ENCODE data around the gene THSD4.

THSD4 gene

GRCh38 chr15:71248386-71248785 is 133.1 kb downstream of the THSD4 start:
- TF ChIP-seq Cebpa-rat (IDR thresholded peaks at IDR 0.05), result no peak
- no peak overlapping the region for H3K9ac ChIP-seq

GRCh38 chr15:71249986-71250385 is 134.7 kb downstream of the THSD4 start:
- H4K20me1 ChIP-seq, result no peaks in the 10 kb centered on the region
- H3K36me3 ChIP-seq, result no peaks in the 10 kb centered on the region
- H3K9ac ChIP-seq, result no peak overlapping the region
- no peak overlapping the region for H3K27ac ChIP-seq
- no peaks in the 10 kb centered on the region for H3K27me3 ChIP-seq
- H3K9me3 ChIP-seq, result no peaks in the 10 kb centered on the region
- no peak for TF ChIP-seq Cebpa-rat (IDR thresholded peaks at IDR 0.05)
- H3K4me1 ChIP-seq, result no peaks in the 10 kb centered on the region
- no peak overlapping the region for H3K4me2 ChIP-seq
- no peak overlapping the region for H3K4me3 ChIP-seq

More at GRCh38 chr15:71248386-71248785, 133.1 kb downstream of the THSD4 start:
- H3K4me1 ChIP-seq, result no peaks in the 10 kb centered on the region
- no peak overlapping the region for H3K4me3 ChIP-seq
- no peaks in the 10 kb centered on the region for H4K20me1 ChIP-seq
- H3K4me2 ChIP-seq, result no peak overlapping the region
- no peaks in the 10 kb centered on the region for H3K27me3 ChIP-seq
- H3K36me3 ChIP-seq, result no peaks in the 10 kb centered on the region
- H3K9me3 ChIP-seq, result no peaks in the 10 kb centered on the region
- no peak overlapping the region for H3K27ac ChIP-seq

- Histone ChIP-seq H3K27ac (no peak overlapping the region), H3K9ac (no peak overlapping the region), H3K4me2 (no peak overlapping the region), H3K36me3 (no peaks in the 10 kb centered on the region), H3K4me3 (no peak overlapping the region), H3K4me1 (no peaks in the 10 kb centered on the region), H3K9me3 (no peaks in the 10 kb centered on the region), H3K27me3 (no peaks in the 10 kb centered on the region), H4K20me1 (no peaks in the 10 kb centered on the region)
- no peak for TF ChIP-seq Cebpa-rat (IDR thresholded peaks at IDR 0.05)
These were observed 135.8 kb downstream of the THSD4 start for GRCh38 chr15:71250936-71251583.

GRCh38 chr15:71251584-71252043 is 136.3 kb downstream of the THSD4 start:
- Histone ChIP-seq H3K4me2 (no peak overlapping the region), H3K4me1 (no peaks in the 10 kb centered on the region), H3K4me3 (no peak overlapping the region), H3K9me3 (no peaks in the 10 kb centered on the region), H3K27ac (no peak overlapping the region), H4K20me1 (no peaks in the 10 kb centered on the region), H3K36me3 (no peaks in the 10 kb centered on the region), H3K9ac (no peak overlapping the region), H3K27me3 (no peaks in the 10 kb centered on the region)
- TF ChIP-seq Cebpa-rat (IDR thresholded peaks at IDR 0.05), result no peak

- H3K27ac ChIP-seq, result no peak overlapping the region
- no peak overlapping the region for H3K4me3 ChIP-seq
- H3K36me3 ChIP-seq, result no peaks in the 10 kb centered on the region
These were observed 136.9 kb downstream of the THSD4 start for GRCh38 chr15:71252044-71252739.

GRCh38 chr15:71252740-71253047 is 137.4 kb downstream of the THSD4 start:
- H3K4me1 ChIP-seq, result no peaks in the 10 kb centered on the region
- H3K4me2 ChIP-seq, result no peak overlapping the region
- no peak overlapping the region for H3K4me3 ChIP-seq
- TF ChIP-seq Cebpa-rat (IDR thresholded peaks at IDR 0.05), result no peak
- H3K9ac ChIP-seq, result no peak overlapping the region
- H4K20me1 ChIP-seq, result no peaks in the 10 kb centered on the region
- no peaks in the 10 kb centered on the region for H3K36me3 ChIP-seq
- H3K9me3 ChIP-seq, result no peaks in the 10 kb centered on the region
- H3K27ac ChIP-seq, result no peak overlapping the region
- H3K27me3 ChIP-seq, result no peaks in the 10 kb centered on the region

More at GRCh38 chr15:71252044-71252739, 136.9 kb downstream of the THSD4 start:
- Histone ChIP-seq H3K4me1 (no peaks in the 10 kb centered on the region), H4K20me1 (no peaks in the 10 kb centered on the region), H3K9me3 (no peaks in the 10 kb centered on the region), H3K4me2 (no peak overlapping the region), H3K9ac (no peak overlapping the region), H3K27me3 (no peaks in the 10 kb centered on the region)
- TF ChIP-seq Cebpa-rat (IDR thresholded peaks at IDR 0.05), result no peak

DNA sequence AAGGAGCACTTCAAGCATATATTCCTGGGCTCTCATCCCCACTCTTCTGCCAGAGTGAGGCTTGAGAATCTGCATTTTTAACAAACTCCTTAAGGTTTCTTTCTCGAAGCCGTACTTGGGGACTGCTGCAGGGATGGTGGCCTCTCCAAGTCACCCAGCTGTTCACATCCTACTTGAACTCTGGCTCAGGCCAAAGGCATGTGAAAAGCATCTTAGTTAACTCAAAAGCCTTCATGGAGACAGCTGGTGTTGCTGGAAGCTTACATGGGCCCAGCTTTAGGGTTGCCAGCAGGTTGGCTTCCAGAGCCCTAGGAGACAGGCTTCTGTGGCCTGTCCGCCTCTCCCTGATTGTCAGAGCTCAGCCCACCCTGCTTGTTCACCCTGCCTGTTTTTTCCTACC is 139.2 kb downstream of the THSD4 start:
- H3K4me1 ChIP-seq, result no peaks in the 10 kb centered on the region
- H3K36me3 ChIP-seq, result no peaks in the 10 kb centered on the region
- no peaks in the 10 kb centered on the region for H3K9me3 ChIP-seq
- TF ChIP-seq Cebpa-rat (IDR thresholded peaks at IDR 0.05), result no peak
- H4K20me1 ChIP-seq, result no peaks in the 10 kb centered on the region
- no peak overlapping the region for H3K4me2 ChIP-seq
- H3K4me3 ChIP-seq, result no peak overlapping the region
- no peak overlapping the region for H3K9ac ChIP-seq
- no peak overlapping the region for H3K27ac ChIP-seq
- H3K27me3 ChIP-seq, result no peaks in the 10 kb centered on the region

- no peak for TF ChIP-seq Cebpa-rat (IDR thresholded peaks at IDR 0.05)
- H3K9me3 ChIP-seq, result no peaks in the 10 kb centered on the region
- no peaks in the 10 kb centered on the region for H4K20me1 ChIP-seq
- H3K36me3 ChIP-seq, result no peaks in the 10 kb centered on the region
- H3K4me3 ChIP-seq, result no peak overlapping the region
- H3K27ac ChIP-seq, result no peak overlapping the region
- H3K27me3 ChIP-seq, result no peaks in the 10 kb centered on the region
- H3K4me2 ChIP-seq, result no peak overlapping the region
- no peaks in the 10 kb centered on the region for H3K4me1 ChIP-seq
- no peak overlapping the region for H3K9ac ChIP-seq
These were observed 141.8 kb downstream of the THSD4 start for GRCh38 chr15:71256934-71257664.

GRCh38 chr15:71259866-71260265 is 144.6 kb downstream of the THSD4 start:
- no peaks in the 10 kb centered on the region for H3K4me1 ChIP-seq
- H4K20me1 ChIP-seq, result no peaks in the 10 kb centered on the region
- no peak overlapping the region for H3K27ac ChIP-seq
- no peak overlapping the region for H3K4me3 ChIP-seq
- TF ChIP-seq Cebpa-rat (IDR thresholded peaks at IDR 0.05), result no peak
- no peak overlapping the region for H3K9ac ChIP-seq
- H3K27me3 ChIP-seq, result no peaks in the 10 kb centered on the region
- H3K36me3 ChIP-seq, result no peaks in the 10 kb centered on the region
- no peaks in the 10 kb centered on the region for H3K9me3 ChIP-seq
- H3K4me2 ChIP-seq, result no peak overlapping the region

GRCh38 chr15:71261418-71261817 is 146.1 kb downstream of the THSD4 start:
- Histone ChIP-seq H3K36me3 (no peaks in the 10 kb centered on the region), H3K9ac (no peak overlapping the region), H3K4me2 (no peak overlapping the region), H3K4me3 (no peak overlapping the region), H4K20me1 (no peaks in the 10 kb centered on the region), H3K27ac (no peak overlapping the region), H3K27me3 (no peaks in the 10 kb centered on the region), H3K9me3 (no peaks in the 10 kb centered on the region), H3K4me1 (no peaks in the 10 kb centered on the region)
- TF ChIP-seq Cebpa-rat (IDR thresholded peaks at IDR 0.05), result no peak

All from BLaER1 (cell line).